Tibial artery (tissue), 4 donors: Measurements from ENCODE around the gene LYPD3.

Source experiments
- DNase-seq, 2 donors: peaks; one replicate each; pipeline ENCODE4 v3.0.0-alpha.2; 2019
- H3K27ac ChIP-seq, 2 donors: fragments of 200-600 bp; sonication (generic) in 1 of 2; 1 replicate in 1 of 2; 2 replicates in 1 of 2; pipeline ENCODE4 v1.5.1; 2018 to 2019; ENCODE audit warnings: mild to moderate bottlenecking in 1 of 2
- H3K27me3 ChIP-seq, 2 donors: fragments of 200-600 bp; sonication (generic) in 1 of 2; one replicate each; pipeline versions ENCODE4 v1.5.1 to v1.6.0; 2016 to 2019
- H3K36me3 ChIP-seq, 3 donors: fragments of 200-600 bp; sonication (generic) in 2 of 3; one replicate each; pipeline ENCODE4 v1.5.1; 2016 to 2019; ENCODE audit warnings: mild to moderate bottlenecking in 2 of 3
- H3K4me1 ChIP-seq, 4 donors: fragments of 200-600 bp; sonication (generic) in 2 of 4; 1 replicate in 3 of 4; 2 replicates in 1 of 4; pipeline ENCODE4 v1.5.1; 2016 to 2019
- H3K4me3 ChIP-seq, 2 donors: fragments of 200-600 bp; sonication (generic) in 1 of 2; 1 replicate in 1 of 2; 2 replicates in 1 of 2; pipeline ENCODE4 v1.5.1; 2018 to 2019; ENCODE audit warnings: mild to moderate bottlenecking in 2 of 2
- H3K9me3 ChIP-seq, 3 donors: fragments of 200-600 bp; sonication (generic) in 1 of 3; one replicate each; pipeline ENCODE4 v1.5.1; 2016 to 2019
- CTCF ChIP-seq, 2 experiments: fragments of 200-600 bp in 1 of 2; fragments of 450-650 bp in 1 of 2; IDR thresholded peaks; one replicate each; pipeline ENCODE4 v1.5.1; 2017 to 2019; ENCODE audit warnings: antibody characterized with exemption in 2 of 2, mild to moderate bottlenecking in 1 of 2, moderate library complexity in 1 of 2
- intact Hi-C: fragments of 100-400 bp; cut with DNase I; formaldehyde crosslinking; loops from one replicate; pipeline ENCODE4 v1.15.0; 2023; ENCODE audit warnings: low total_unique reads

LYPD3 gene

GRCh38 chr19:43430976-43431375 lies 34.4 kb downstream of the LYPD3 start:
- TF ChIP-seq CTCF (IDR thresholded peaks at IDR 0.05), result no peak
- no peak overlapping the region for H3K27ac ChIP-seq
- no peaks in the 10 kb centered on the region for H3K27me3 ChIP-seq
- intact Hi-C loops, result no loop called here
- DNase-seq, result no peak
- H3K4me1 ChIP-seq, result no peaks in the 10 kb centered on the region
- H3K9me3 ChIP-seq, result no peaks in the 10 kb centered on the region
- no peaks in the 10 kb centered on the region for H3K36me3 ChIP-seq
- no peak overlapping the region for H3K4me3 ChIP-seq

- TF ChIP-seq CTCF (IDR thresholded peaks at IDR 0.05), result no peak
- Histone ChIP-seq H3K27ac (no peak overlapping the region), H3K4me1 (no peaks in the 10 kb centered on the region), H3K36me3 (no peaks in the 10 kb centered on the region), H3K27me3 (no peaks in the 10 kb centered on the region), H3K9me3 (no peaks in the 10 kb centered on the region), H3K4me3 (no peak overlapping the region)
- intact Hi-C loops, result no loop called here
- DNase-seq, result no peak
Observed at GRCh38 chr19:43430142-43430710, 35.2 kb downstream of the LYPD3 start.

GRCh38 chr19:43429395-43429794 lies 36.0 kb downstream of the LYPD3 start:
- intact Hi-C loops, result no loop called here

GRCh38 chr19:43425567-43426392 lies 39.6 kb downstream of the LYPD3 start:
- H3K27me3 ChIP-seq, result no peaks in the 10 kb centered on the region
- no peak overlapping the region for H3K27ac ChIP-seq
- no peak for DNase-seq
- intact Hi-C loops, result no loop called here
- H3K9me3 ChIP-seq, result no peaks in the 10 kb centered on the region
- no peak for TF ChIP-seq CTCF (IDR thresholded peaks at IDR 0.05)
- no peak overlapping the region for H3K4me3 ChIP-seq
- H3K4me1 ChIP-seq, result no peaks in the 10 kb centered on the region
- no peaks in the 10 kb centered on the region for H3K36me3 ChIP-seq

More at GRCh38 chr19:43429395-43429794, 36.0 kb downstream of the LYPD3 start:
- no peak for TF ChIP-seq CTCF (IDR thresholded peaks at IDR 0.05)
- Histone ChIP-seq H3K4me3 (no peak overlapping the region), H3K9me3 (no peaks in the 10 kb centered on the region), H3K36me3 (no peaks in the 10 kb centered on the region), H3K27me3 (no peaks in the 10 kb centered on the region), H3K27ac (no peak overlapping the region), H3K4me1 (no peaks in the 10 kb centered on the region)
- no peak for DNase-seq

- Histone ChIP-seq H3K4me1 (no peaks in the 10 kb centered on the region), H3K27me3 (no peaks in the 10 kb centered on the region), H3K27ac (no peak overlapping the region), H3K36me3 (no peaks in the 10 kb centered on the region), H3K4me3 (no peak overlapping the region), H3K9me3 (no peaks in the 10 kb centered on the region)
- no peak for DNase-seq
- no peak for TF ChIP-seq CTCF (IDR thresholded peaks at IDR 0.05)
- intact Hi-C loops, result no loop called here
Observed at GRCh38 chr19:43423779-43424178, 41.6 kb downstream of the LYPD3 start.
